NB4 (cell line): ENCODE results near the gene ZNF24.

Source experiments
- DNase-seq: peaks from one replicate; pipeline ENCODE4 v3.0.0; 2010; ENCODE audit warnings: low read depth
- H3K4me3 ChIP-seq: one replicate; pipeline ENCODE4 v1.5.1; 2011; ENCODE audit warnings: mild to moderate bottlenecking, low read depth, low read length, moderate library complexity
- MAX ChIP-seq: IDR thresholded peaks from 2 replicates; pipeline ENCODE4 v1.6.1; 2011; ENCODE audit warnings: low read depth, low read length
- MYC ChIP-seq: IDR thresholded peaks from 2 replicates; pipeline ENCODE4 v1.6.1; 2011; ENCODE audit warnings: low read depth, low read length
- POLR2A ChIP-seq: IDR thresholded peaks from 2 replicates; pipeline ENCODE4 v1.6.1; 2011; ENCODE audit warnings: mild to moderate bottlenecking; ENCODE audit not compliant: insufficient read length; ENCODE audit errors: extremely low read depth
- TF ChIP-seq, protein P1 (sequence below): IDR thresholded peaks from one replicate; pipeline ENCODE4 v1.5.1; 2012; ENCODE audit warnings: low read depth, low read length

The ZNF24 gene

DNA sequence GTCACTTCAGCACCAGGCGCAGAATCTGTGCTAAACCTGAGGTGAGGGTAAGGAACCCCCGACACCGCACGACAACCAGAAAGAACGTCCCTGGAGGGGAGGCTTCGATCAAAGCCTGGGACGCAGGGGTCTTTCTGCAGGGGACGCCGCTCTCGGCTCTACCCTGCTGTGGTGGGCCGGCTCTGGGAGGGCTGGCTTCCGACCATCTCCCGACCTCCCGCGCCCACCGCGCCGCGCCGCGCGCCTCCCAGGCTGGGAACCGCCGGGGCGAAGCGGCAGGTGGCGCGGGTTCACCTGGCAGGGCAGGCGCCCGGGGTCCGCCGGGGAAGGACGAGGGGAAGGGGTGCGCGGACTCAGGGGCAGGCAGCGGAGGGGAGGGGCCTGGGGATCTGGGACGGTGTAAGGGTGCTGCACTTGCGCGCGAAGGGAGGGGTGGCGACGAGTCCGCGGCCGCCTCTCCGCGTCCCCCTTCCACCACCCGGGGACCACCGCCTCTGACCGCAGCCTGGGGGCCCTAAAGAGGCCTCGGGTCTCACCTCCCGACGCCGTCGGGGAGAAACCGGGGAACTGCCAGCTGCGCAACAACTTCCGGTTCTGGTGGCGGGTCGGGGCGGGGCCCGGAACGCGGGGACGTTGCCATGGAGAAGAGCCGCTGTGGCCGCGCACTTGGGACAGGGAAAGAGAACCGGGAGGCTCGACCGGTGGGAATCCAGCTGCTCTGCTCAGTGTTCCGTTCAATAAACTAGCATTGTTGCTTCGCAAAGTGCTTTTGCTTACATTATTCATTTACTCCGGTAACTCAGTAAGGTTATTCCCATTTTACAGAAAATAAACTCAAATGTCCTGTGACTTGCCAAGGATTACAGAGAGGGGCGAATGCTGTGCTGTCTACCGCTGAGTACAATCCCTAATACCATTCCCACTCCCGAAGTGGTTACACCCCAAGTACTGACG, 32.8 kb upstream of the ZNF24 start, which contains the start of gene ZNF396:
TSS of gene ZNF396 (minus strand) at position 596 of the 954 bp plus-strand sequence. CDS start 3,045 bp downstream, outside the sequence.
- DNase-seq: peak; percentile 71
- H3K4me3 ChIP-seq: peak within 1 kb of the TSS; percentile 66
- TF ChIP-seq POLR2A (no peak), MAX (no peak), MYC (no peak)
- TF ChIP-seq, protein P1, sequence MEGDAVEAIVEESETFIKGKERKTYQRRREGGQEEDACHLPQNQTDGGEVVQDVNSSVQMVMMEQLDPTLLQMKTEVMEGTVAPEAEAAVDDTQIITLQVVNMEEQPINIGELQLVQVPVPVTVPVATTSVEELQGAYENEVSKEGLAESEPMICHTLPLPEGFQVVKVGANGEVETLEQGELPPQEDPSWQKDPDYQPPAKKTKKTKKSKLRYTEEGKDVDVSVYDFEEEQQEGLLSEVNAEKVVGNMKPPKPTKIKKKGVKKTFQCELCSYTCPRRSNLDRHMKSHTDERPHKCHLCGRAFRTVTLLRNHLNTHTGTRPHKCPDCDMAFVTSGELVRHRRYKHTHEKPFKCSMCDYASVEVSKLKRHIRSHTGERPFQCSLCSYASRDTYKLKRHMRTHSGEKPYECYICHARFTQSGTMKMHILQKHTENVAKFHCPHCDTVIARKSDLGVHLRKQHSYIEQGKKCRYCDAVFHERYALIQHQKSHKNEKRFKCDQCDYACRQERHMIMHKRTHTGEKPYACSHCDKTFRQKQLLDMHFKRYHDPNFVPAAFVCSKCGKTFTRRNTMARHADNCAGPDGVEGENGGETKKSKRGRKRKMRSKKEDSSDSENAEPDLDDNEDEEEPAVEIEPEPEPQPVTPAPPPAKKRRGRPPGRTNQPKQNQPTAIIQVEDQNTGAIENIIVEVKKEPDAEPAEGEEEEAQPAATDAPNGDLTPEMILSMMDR: no peak

- peak overlapping the region; percentile 66 for H3K4me3 ChIP-seq
- DNase-seq: peak; percentile 74
- TF ChIP-seq MYC (no peak), MAX (no peak), POLR2A (no peak)
- TF ChIP-seq, protein P1: no peak
Measured at GRCh38 chr18:35376393-35376741, 32.1 kb upstream of the ZNF24 start.

- H3K4me3 ChIP-seq: no peak overlapping the region
- TF ChIP-seq POLR2A (no peak), MAX (no peak), MYC (no peak)
- TF ChIP-seq, protein P1: no peak
- DNase-seq: no peak
Measured at GRCh38 chr18:35374708-35375107, 30.5 kb upstream of the ZNF24 start.

DNA sequence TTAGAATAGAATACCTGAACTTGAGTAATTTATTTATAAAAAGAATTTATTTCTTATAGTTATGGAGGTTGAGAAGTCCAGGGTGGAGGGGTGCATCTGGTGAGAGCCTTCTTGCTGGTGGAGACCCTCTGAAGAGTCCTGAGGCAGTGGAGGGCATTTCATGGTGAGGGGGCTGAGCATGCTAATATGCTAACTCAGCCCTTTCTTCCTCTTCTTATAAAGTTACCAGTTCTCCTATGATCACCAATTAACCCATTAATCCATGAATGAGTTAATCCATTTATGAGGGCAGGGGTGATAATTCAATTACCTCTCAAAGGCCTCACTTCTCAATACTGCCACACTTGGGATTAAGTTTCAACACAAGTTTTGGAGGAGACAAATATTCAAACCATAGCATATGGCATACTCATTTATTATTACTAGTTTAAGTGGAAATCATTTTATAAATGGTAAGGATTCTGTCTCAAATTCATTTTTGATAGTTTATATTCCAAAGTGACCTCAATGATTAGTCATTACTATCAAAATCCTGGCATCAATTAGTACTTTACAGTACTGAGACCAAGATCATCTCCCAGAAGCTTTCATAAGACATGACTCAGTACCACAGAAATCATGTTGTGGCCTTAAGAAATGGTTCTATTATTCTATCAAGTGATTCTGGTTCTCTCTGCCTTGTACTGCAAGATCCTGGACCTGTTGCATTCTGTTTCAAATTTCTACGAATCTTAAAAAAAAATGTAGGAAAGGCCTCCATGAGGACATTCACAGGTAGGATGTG, 27.4 kb upstream of the ZNF24 start:
- TF ChIP-seq MAX: no peak
- TF ChIP-seq, protein P1: no peak
- no peak for TF ChIP-seq MYC
- no peak for TF ChIP-seq POLR2A
- H3K4me3 ChIP-seq: no peak overlapping the region
- DNase-seq: no peak

- TF ChIP-seq POLR2A (no peak), MAX (no peak), MYC (no peak)
- TF ChIP-seq, protein P1: no peak
- H3K4me3 ChIP-seq: no peak overlapping the region
- no peak for DNase-seq
Measured at GRCh38 chr18:35369126-35369525, 24.9 kb upstream of the ZNF24 start.
